ENCODE data around the gene TSPAN31.

GRCh38 chr12:57795354-57795753 lies 50.5 kb downstream of the TSPAN31 start:
- TF ChIP-seq CTCF (IDR thresholded peaks at IDR 0.05) (no peak), POLR2A (IDR thresholded peaks at IDR 0.05) (no peak), POLR2AphosphoS5 (IDR thresholded peaks at IDR 0.05) (no peak)

Measured in stomach (tissue), 4 donors.